DOHH2 (cell line): Measurements from ENCODE around the gene HMGCS2.

Experiments used
- CTCF ChIP-seq: fragments of 200-600 bp; sonication (generic); IDR thresholded peaks from one replicate; pipeline ENCODE4 v1.5.1; 2014; ENCODE audit warnings: antibody characterized with exemption, mild to moderate bottlenecking, low read depth, low read length; ENCODE audit not compliant: poor library complexity, severe bottlenecking
- EZH2phosphoT487 ChIP-seq: fragments of 200-600 bp; sonication (generic); IDR thresholded peaks from 2 replicates; pipeline ENCODE4 v1.6.1; 2017; ENCODE audit warnings: borderline replicate concordance, mild to moderate bottlenecking, antibody characterized with exemption, low read length, moderate library complexity, mixed read lengths

GRCh38 chr1:119794876-119795240 is 26.2 kb upstream of the HMGCS2 start:
- TF ChIP-seq CTCF = no peak
- TF ChIP-seq EZH2phosphoT487 = no peak
